ENCODE measurements around the gene RINT1.

RINT1 gene

GRCh38 chr7:105577251-105577650, 45.2 kb downstream of the RINT1 start:
- Mint-ChIP-seq H3K27ac (no peak overlapping the region), H3K36me3 (peaks cover 1% of the 10 kb centered on the region), H3K27me3 (peaks cover 7% of the 10 kb centered on the region), H3K4me1 (peaks cover 9% of the 10 kb centered on the region), H3K9me3 (no peaks in the 10 kb centered on the region), H3K4me3 (no peak overlapping the region)
- DNase-seq, result no peak
- CTCF ChIA-PET, result no interaction called here

GRCh38 chr7:105578496-105578895, 46.5 kb downstream of the RINT1 start:
- H3K27me3 Mint-ChIP-seq, result peaks cover 7% of the 10 kb centered on the region
- H3K4me3 Mint-ChIP-seq, result no peak overlapping the region
- peaks cover 11% of the 10 kb centered on the region for H3K4me1 Mint-ChIP-seq

GRCh38 chr7:105580022-105580740, 48.2 kb downstream of the RINT1 start:
- Mint-ChIP-seq H3K27ac (no peak overlapping the region), H3K4me3 (no peak overlapping the region), H3K27me3 (peaks cover 7% of the 10 kb centered on the region), H3K4me1 (peaks cover 11% of the 10 kb centered on the region), H3K9me3 (peaks cover 8% of the 10 kb centered on the region), H3K36me3 (peaks cover 2% of the 10 kb centered on the region)
- no peak for DNase-seq
- CTCF ChIA-PET, result no interaction called here

More at GRCh38 chr7:105578496-105578895, 46.5 kb downstream of the RINT1 start:
- no peak for DNase-seq
- Mint-ChIP-seq H3K36me3 (peaks cover 1% of the 10 kb centered on the region), H3K27ac (no peak overlapping the region), H3K9me3 (no peaks in the 10 kb centered on the region)
- CTCF ChIA-PET, result no interaction called here

- H3K4me3 Mint-ChIP-seq, result peak within 1 kb of the TSS; percentile 68
- peak; percentile 76 for DNase-seq
- no peak within 1 kb of the TSS for H3K27ac Mint-ChIP-seq
- CTCF ChIA-PET, result interaction anchor here (0.9 kb wide), 2 partner anchors 10 to 13 kb away, joined by 3 read pairs; no protein-coding TSS in a partner anchor
- H3K9me3 Mint-ChIP-seq, result peaks cover 8% of the 10 kb centered on the region
- peaks cover 7% of the 10 kb centered on the region for H3K27me3 Mint-ChIP-seq
- peaks cover 2% of the 10 kb centered on the region for H3K36me3 Mint-ChIP-seq
- peaks cover 15% of the 10 kb centered on the region for H3K4me1 Mint-ChIP-seq
These were observed 49.2 kb downstream of the RINT1 start, which contains the start of gene EFCAB10 for GRCh38 chr7:105581066-105581811. TSS of gene EFCAB10 (minus strand) at chr7:105581493. CDS start at chr7:105581463, 30 bp downstream.

- no peak overlapping the region for H3K4me3 Mint-ChIP-seq
- H3K9me3 Mint-ChIP-seq, result peaks cover 8% of the 10 kb centered on the region
- peaks cover 26% of the 10 kb centered on the region for H3K4me1 Mint-ChIP-seq
- CTCF ChIA-PET, result interaction anchor here (0.6 kb wide), 1 partner anchor 91 kb away, joined by 5 read pairs; no protein-coding TSS in a partner anchor
- no peak for DNase-seq
- peaks cover 2% of the 10 kb centered on the region for H3K36me3 Mint-ChIP-seq
- H3K27me3 Mint-ChIP-seq, result peaks cover 7% of the 10 kb centered on the region
- no peak overlapping the region for H3K27ac Mint-ChIP-seq
These were observed 51.1 kb downstream of the RINT1 start for GRCh38 chr7:105583061-105583460.

- DNase-seq, result no peak
- Mint-ChIP-seq H3K4me3 (no peak overlapping the region), H3K27me3 (peaks cover 7% of the 10 kb centered on the region), H3K4me1 (peaks cover 36% of the 10 kb centered on the region), H3K36me3 (peaks cover 2% of the 10 kb centered on the region), H3K27ac (no peak overlapping the region), H3K9me3 (peaks cover 8% of the 10 kb centered on the region)
- CTCF ChIA-PET, result no interaction called here
These were observed 52.2 kb downstream of the RINT1 start for GRCh38 chr7:105584165-105584564.

- peak; percentile 24 for DNase-seq
- Mint-ChIP-seq H3K36me3 (peaks cover 2% of the 10 kb centered on the region), H3K4me1 (peaks cover 41% of the 10 kb centered on the region), H3K9me3 (peaks cover 8% of the 10 kb centered on the region), H3K27me3 (peaks cover 10% of the 10 kb centered on the region), H3K27ac (no peak overlapping the region), H3K4me3 (no peak overlapping the region)
- CTCF ChIA-PET, result interaction anchor here (0.9 to 1.0 kb wide), 2 partner anchors 12 to 603 kb away, joined by 3 to 4 read pairs; no protein-coding TSS in a partner anchor
These were observed 54.0 kb downstream of the RINT1 start for GRCh38 chr7:105585850-105586500.

GRCh38 chr7:105587909-105588635, 56.1 kb downstream of the RINT1 start:
- Mint-ChIP-seq H3K4me3 (no peak overlapping the region), H3K27ac (no peak overlapping the region), H3K36me3 (peaks cover 2% of the 10 kb centered on the region), H3K27me3 (peaks cover 10% of the 10 kb centered on the region), H3K9me3 (peaks cover 8% of the 10 kb centered on the region), H3K4me1 (peaks cover 30% of the 10 kb centered on the region)
- CTCF ChIA-PET, result interaction anchor here (2.9 kb wide), 1 partner anchor 56 kb away, joined by 10 read pairs; the partner anchor contains the start of gene RINT1
- DNase-seq, result peak; percentile 24

GRCh38 chr7:105589356-105590077, 57.5 kb downstream of the RINT1 start:
- Mint-ChIP-seq H3K27me3 (peaks cover 10% of the 10 kb centered on the region), H3K4me1 (peaks cover 30% of the 10 kb centered on the region), H3K27ac (peak overlapping the region; percentile 55), H3K36me3 (peaks cover under 1% of the 10 kb centered on the region), H3K4me3 (no peak overlapping the region), H3K9me3 (peaks cover 3% of the 10 kb centered on the region)
- peak; percentile 75 for DNase-seq
- CTCF ChIA-PET, result interaction anchor here (0.5 to 2.9 kb wide), 9 partner anchors 9 to 662 kb away, joined by 3 to 10 read pairs (median 4); partner anchors contain the start of gene RINT1

- H3K4me1 Mint-ChIP-seq, result peaks cover 30% of the 10 kb centered on the region
- no peak for DNase-seq
- no peak overlapping the region for H3K27ac Mint-ChIP-seq
- H3K27me3 Mint-ChIP-seq, result peaks cover 10% of the 10 kb centered on the region
- no peak overlapping the region for H3K4me3 Mint-ChIP-seq
- no peaks in the 10 kb centered on the region for H3K36me3 Mint-ChIP-seq
- no peaks in the 10 kb centered on the region for H3K9me3 Mint-ChIP-seq
- CTCF ChIA-PET, result interaction anchor here (1.0 to 1.2 kb wide), 3 partner anchors 9 to 668 kb away, joined by 3 to 4 read pairs (median 3); partner anchors contain the start of gene EFCAB10
These were observed 58.8 kb downstream of the RINT1 start for GRCh38 chr7:105590793-105591192.

GRCh38 chr7:105591522-105591921, 59.5 kb downstream of the RINT1 start:
- Mint-ChIP-seq H3K27ac (no peak overlapping the region), H3K27me3 (peaks cover 14% of the 10 kb centered on the region), H3K4me1 (peaks cover 26% of the 10 kb centered on the region), H3K9me3 (no peaks in the 10 kb centered on the region), H3K4me3 (no peak overlapping the region), H3K36me3 (no peaks in the 10 kb centered on the region)
- DNase-seq, result no peak
- CTCF ChIA-PET, result interaction anchor here (0.7 to 1.5 kb wide), 5 partner anchors 10 to 669 kb away, joined by 3 to 5 read pairs (median 3); partner anchors contain the start of gene EFCAB10

- Mint-ChIP-seq H3K36me3 (no peaks in the 10 kb centered on the region), H3K27me3 (peaks cover 31% of the 10 kb centered on the region), H3K4me3 (no peak overlapping the region)
These were observed 62.0 kb downstream of the RINT1 start for GRCh38 chr7:105594034-105594433.

GRCh38 chr7:105596866-105597265, 64.9 kb downstream of the RINT1 start:
- no peaks in the 10 kb centered on the region for H3K36me3 Mint-ChIP-seq
- H3K4me3 Mint-ChIP-seq, result no peak overlapping the region
- no peak overlapping the region for H3K27ac Mint-ChIP-seq
- no peak for DNase-seq
- CTCF ChIA-PET, result no interaction called here
- H3K4me1 Mint-ChIP-seq, result no peaks in the 10 kb centered on the region
- peaks cover 36% of the 10 kb centered on the region for H3K27me3 Mint-ChIP-seq
- no peaks in the 10 kb centered on the region for H3K9me3 Mint-ChIP-seq

More at GRCh38 chr7:105594034-105594433, 62.0 kb downstream of the RINT1 start:
- peaks cover 6% of the 10 kb centered on the region for H3K4me1 Mint-ChIP-seq
- no peak for DNase-seq
- CTCF ChIA-PET, result interaction anchor here (1.1 to 1.4 kb wide), 3 partner anchors 9 to 50 kb away, joined by 3 to 5 read pairs (median 3); partner anchors contain the start of gene EFCAB10
- H3K9me3 Mint-ChIP-seq, result no peaks in the 10 kb centered on the region
- no peak overlapping the region for H3K27ac Mint-ChIP-seq
